ENCODE data around the gene HMCN1.
"Not testable (repeated sequence)": the region's sequence is repeated elsewhere in the genome, so short reads cannot be mapped to it uniquely, and the experiment has no call there.

The HMCN1 gene

GRCh38 chr1:186183970-186184628, 449.9 kb downstream of the HMCN1 start:
- TF ChIP-seq FOXK2 (IDR thresholded peaks at IDR 0.05) (no peak), FOXA1 (IDR thresholded peaks at IDR 0.05) (no peak), SUZ12 (IDR thresholded peaks at IDR 0.05) (no peak), TARDBP (IDR thresholded peaks at IDR 0.05) (no peak), FOXM1 (IDR thresholded peaks at IDR 0.05; ENCODE audit: borderline replicate concordance) (no peak)
- ChIA-PET POLR2A (no interaction called here), CTCF (no interaction called here)
- no peak for DNase-seq (ENCODE audit: extremely low spot score)

- CTCF ChIA-PET; DNase-seq (ENCODE audit: extremely low spot score); POLR2A ChIA-PET: not testable (repeated sequence)
Measured at GRCh38 chr1:186186251-186186650, 452.1 kb downstream of the HMCN1 start.

- TF ChIP-seq FOXA1 (IDR thresholded peaks at IDR 0.05) (no peak), ARNT (IDR thresholded peaks at IDR 0.05) (no peak), FOXM1 (IDR thresholded peaks at IDR 0.05; ENCODE audit: borderline replicate concordance) (no peak), SUZ12 (IDR thresholded peaks at IDR 0.05) (no peak), LEF1 (IDR thresholded peaks at IDR 0.05; ENCODE audit: borderline replicate concordance) (no peak), ELF4 (IDR thresholded peaks at IDR 0.05) (no peak), BHLHE40 (IDR thresholded peaks at IDR 0.05; ENCODE audit: borderline replicate concordance) (no peak), FOXK2 (IDR thresholded peaks at IDR 0.05) (no peak), ZNF384 (IDR thresholded peaks at IDR 0.05) (no peak), PKNOX1 (IDR thresholded peaks at IDR 0.05) (no peak), TARDBP (IDR thresholded peaks at IDR 0.05) (no peak)
- ChIA-PET POLR2A (no interaction called here), CTCF (no interaction called here)
- DNase-seq (ENCODE audit: extremely low spot score): no peak
Measured at GRCh38 chr1:186187601-186188000, 453.4 kb downstream of the HMCN1 start.

- POLR2A ChIA-PET: no interaction called here
- TF ChIP-seq ZNF384 (IDR thresholded peaks at IDR 0.05) (no peak), NFRKB (IDR thresholded peaks at IDR 0.05) (no peak), BHLHE40 (IDR thresholded peaks at IDR 0.05; ENCODE audit: borderline replicate concordance) (no peak), L3MBTL2 (conservative IDR thresholded peaks at IDR 0.05) (no peak)
- CTCF ChIA-PET: interaction anchor here (0.6 to 0.9 kb wide), 2 partner anchors 235 to 454 kb away, joined by 3 read pairs; partner anchors contain the start of gene HMCN1
- DNase-seq (ENCODE audit: extremely low spot score): no peak
Measured at GRCh38 chr1:186188004-186188539, 453.9 kb downstream of the HMCN1 start.

- POLR2A ChIA-PET: no interaction called here
- DNase-seq (ENCODE audit: extremely low spot score): no peak
Measured at GRCh38 chr1:186188736-186189135, 454.5 kb downstream of the HMCN1 start.

GRCh38 chr1:186189156-186189555, 455.0 kb downstream of the HMCN1 start:
- DNase-seq (ENCODE audit: extremely low spot score): no peak
- CTCF ChIA-PET: interaction anchor here (0.9 kb wide), 1 partner anchor 234 kb away, joined by 3 read pairs; no protein-coding TSS in a partner anchor
- POLR2A ChIA-PET: no interaction called here
- TF ChIP-seq HDGF (IDR thresholded peaks at IDR 0.05; ENCODE audit: borderline replicate concordance): no peak
- no peak for TF ChIP-seq SUZ12 (IDR thresholded peaks at IDR 0.05)
- TF ChIP-seq LEF1 (IDR thresholded peaks at IDR 0.05; ENCODE audit: borderline replicate concordance): no peak
- no peak for TF ChIP-seq L3MBTL2 (conservative IDR thresholded peaks at IDR 0.05)
- no peak for TF ChIP-seq ARNT (IDR thresholded peaks at IDR 0.05)
- TF ChIP-seq TARDBP (IDR thresholded peaks at IDR 0.05): no peak
- TF ChIP-seq NFRKB (IDR thresholded peaks at IDR 0.05): no peak
- no peak for TF ChIP-seq ELF4 (IDR thresholded peaks at IDR 0.05)
- no peak for TF ChIP-seq FOXK2 (IDR thresholded peaks at IDR 0.05)
- no peak for TF ChIP-seq BHLHE40 (IDR thresholded peaks at IDR 0.05; ENCODE audit: borderline replicate concordance)

More at GRCh38 chr1:186188736-186189135, 454.5 kb downstream of the HMCN1 start:
- CTCF ChIA-PET: interaction anchor here (0.6 to 0.9 kb wide), 2 partner anchors 234 to 455 kb away, joined by 3 read pairs; partner anchors contain the start of gene HMCN1
- TF ChIP-seq NFRKB (IDR thresholded peaks at IDR 0.05): no peak

GRCh38 chr1:186191511-186191910, 457.3 kb downstream of the HMCN1 start:
- POLR2A ChIA-PET: no interaction called here
- CTCF ChIA-PET: no interaction called here
- TF ChIP-seq FOXA1 (IDR thresholded peaks at IDR 0.05) (no peak), PKNOX1 (IDR thresholded peaks at IDR 0.05) (no peak), ELF4 (IDR thresholded peaks at IDR 0.05) (no peak), FOXK2 (IDR thresholded peaks at IDR 0.05) (no peak), FOXM1 (IDR thresholded peaks at IDR 0.05; ENCODE audit: borderline replicate concordance) (no peak), ZNF384 (IDR thresholded peaks at IDR 0.05) (no peak), BHLHE40 (IDR thresholded peaks at IDR 0.05; ENCODE audit: borderline replicate concordance) (no peak)
- DNase-seq (ENCODE audit: extremely low spot score): no peak

- CTCF ChIA-PET: no interaction called here
- TF ChIP-seq ZNF384 (IDR thresholded peaks at IDR 0.05) (no peak), FOXK2 (IDR thresholded peaks at IDR 0.05) (no peak), SUZ12 (IDR thresholded peaks at IDR 0.05) (no peak), HDGF (IDR thresholded peaks at IDR 0.05; ENCODE audit: borderline replicate concordance) (no peak), TARDBP (IDR thresholded peaks at IDR 0.05) (no peak), FOXM1 (IDR thresholded peaks at IDR 0.05; ENCODE audit: borderline replicate concordance) (no peak), BHLHE40 (IDR thresholded peaks at IDR 0.05; ENCODE audit: borderline replicate concordance) (no peak), NFRKB (IDR thresholded peaks at IDR 0.05) (no peak), L3MBTL2 (conservative IDR thresholded peaks at IDR 0.05) (no peak), LEF1 (IDR thresholded peaks at IDR 0.05; ENCODE audit: borderline replicate concordance) (no peak), CTBP1 (IDR thresholded peaks at IDR 0.05; ENCODE audit: borderline replicate concordance) (no peak)
Measured at GRCh38 chr1:186193224-186193623, 459.0 kb downstream of the HMCN1 start.

More at GRCh38 chr1:186193224-186193623, 459.0 kb downstream of the HMCN1 start:
- DNase-seq (ENCODE audit: extremely low spot score): no peak
- POLR2A ChIA-PET: no interaction called here
